HG02759 (cell line): ENCODE data around the gene KIF26B.

Experiments
- ATAC-seq: cut with Tn5 transposase; IDR thresholded peaks from one replicate; pipeline ENCODE4 v1.9.1; 2021; ENCODE audit warnings: mild to moderate bottlenecking, moderate library complexity; ENCODE audit not compliant: unreplicated experiment

The KIF26B gene

DNA sequence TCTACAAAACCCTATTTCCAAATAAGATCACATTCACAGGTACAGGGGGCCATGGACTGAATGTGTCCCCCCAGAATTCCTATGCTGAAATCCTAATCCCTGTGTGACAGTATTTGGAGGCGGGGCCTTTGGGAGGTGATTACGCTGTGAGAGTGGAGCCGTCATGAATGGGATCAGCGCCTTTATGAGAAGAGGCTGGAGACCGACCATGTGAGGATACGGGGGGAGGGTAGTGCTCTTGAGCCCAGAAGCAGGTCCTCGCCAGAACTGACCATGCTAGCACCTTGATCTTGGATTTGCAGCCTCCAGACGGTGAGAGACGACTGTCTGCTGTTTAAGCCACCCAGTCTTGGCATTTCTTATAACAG, 23.8 kb upstream of the KIF26B start:
- ATAC-seq, result no peak

DNA sequence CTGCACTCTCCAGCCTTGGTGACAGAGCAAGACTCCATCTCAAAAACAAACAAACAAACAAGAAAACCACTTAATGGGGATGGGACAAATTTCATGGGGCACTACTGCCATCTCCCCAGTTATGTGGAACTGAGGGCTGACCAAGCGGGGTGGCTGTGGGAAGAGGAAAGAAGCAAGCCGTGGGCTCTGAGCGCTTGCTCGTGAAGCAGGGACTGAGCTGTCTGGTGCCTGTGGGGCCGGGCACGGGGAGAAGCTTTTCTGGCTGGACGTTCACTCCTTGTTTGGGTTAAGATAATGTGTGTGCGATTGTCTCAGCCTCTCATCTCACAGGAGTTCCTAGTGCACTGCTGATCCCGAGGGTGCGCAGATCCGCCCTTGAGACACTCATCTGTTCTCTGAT, 22.0 kb upstream of the KIF26B start:
- no peak for ATAC-seq

- ATAC-seq, result no peak
Measured at GRCh38 chr1:245133995-245134715, 20.6 kb upstream of the KIF26B start.

GRCh38 chr1:245142171-245142798, 12.5 kb upstream of the KIF26B start:
- no peak for ATAC-seq

- no peak for ATAC-seq
Measured at GRCh38 chr1:245142976-245143375, 11.8 kb upstream of the KIF26B start.

GRCh38 chr1:245143849-245144248, 10.9 kb upstream of the KIF26B start:
- no peak for ATAC-seq

DNA sequence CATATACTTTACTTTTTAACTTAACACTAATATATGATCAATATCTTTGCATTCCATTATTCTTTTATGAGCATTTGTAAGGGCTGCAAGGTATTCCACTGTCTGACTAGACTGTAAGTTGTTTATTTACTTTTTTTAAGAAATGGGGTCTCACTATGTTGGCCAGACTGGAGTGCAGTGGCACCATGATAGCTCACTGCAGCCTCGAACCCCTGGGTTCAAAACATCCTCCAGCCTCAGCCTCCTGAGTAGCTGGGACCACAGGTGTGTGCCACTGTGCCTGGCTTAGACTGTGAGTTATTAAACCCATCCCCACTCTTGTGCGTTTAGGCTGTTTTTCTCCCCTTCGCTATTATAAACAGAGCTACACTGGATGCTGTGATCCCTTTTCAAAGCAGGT, 6.7 kb upstream of the KIF26B start:
- ATAC-seq, result no peak

GRCh38 chr1:245148861-245149260, 5.9 kb upstream of the KIF26B start:
- ATAC-seq, result no peak

GRCh38 chr1:245153081-245153551, 1.7 kb upstream of the KIF26B start:
- ATAC-seq, result peak; percentile 25

DNA sequence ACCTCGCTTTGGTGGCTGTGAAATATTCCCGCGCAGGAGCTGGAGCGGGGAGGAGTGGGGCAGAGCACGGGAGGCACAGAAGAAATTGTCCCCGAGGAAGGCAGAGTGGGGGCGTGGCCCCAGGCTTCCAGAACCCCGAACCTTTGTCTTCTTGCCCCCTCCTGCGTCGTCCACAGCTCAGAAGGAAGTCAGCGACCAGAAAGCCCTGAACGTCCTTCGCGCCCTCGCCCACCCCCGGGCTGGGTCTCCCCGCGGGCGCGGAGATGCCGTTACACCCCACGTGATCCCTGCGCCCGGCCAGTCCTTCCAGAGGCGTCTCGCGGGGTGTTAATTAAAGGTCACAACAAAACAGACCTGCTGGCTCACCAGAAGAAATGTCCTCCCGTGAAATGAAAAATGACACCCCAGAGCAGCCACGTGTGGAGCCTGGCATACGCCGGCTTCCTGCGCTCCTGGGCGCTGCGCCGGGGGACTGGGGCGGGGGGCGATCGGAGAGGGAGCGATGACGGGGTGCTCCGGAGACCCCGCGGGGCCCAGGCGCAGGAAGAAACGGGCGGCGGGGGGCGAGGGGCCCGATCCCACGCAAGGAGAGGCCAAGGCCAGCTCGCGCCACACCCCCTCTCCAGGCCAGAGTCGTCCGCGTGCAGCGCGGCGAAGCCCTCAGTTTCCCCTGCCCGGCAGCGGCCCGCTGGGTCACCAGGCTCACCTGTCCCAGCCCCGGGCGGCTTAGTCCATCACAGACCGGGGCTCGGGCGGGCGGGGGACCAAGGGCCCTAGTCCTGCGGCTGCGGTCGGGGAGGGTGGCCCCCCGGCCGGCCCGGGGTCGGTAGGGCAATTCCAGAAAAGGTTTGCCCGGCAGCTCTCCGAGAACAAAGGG, 995 bp upstream of the KIF26B start:
- ATAC-seq, result no peak

GRCh38 chr1:245155272-245156040, 671 bp downstream of the KIF26B start:
- no peak for ATAC-seq

DNA sequence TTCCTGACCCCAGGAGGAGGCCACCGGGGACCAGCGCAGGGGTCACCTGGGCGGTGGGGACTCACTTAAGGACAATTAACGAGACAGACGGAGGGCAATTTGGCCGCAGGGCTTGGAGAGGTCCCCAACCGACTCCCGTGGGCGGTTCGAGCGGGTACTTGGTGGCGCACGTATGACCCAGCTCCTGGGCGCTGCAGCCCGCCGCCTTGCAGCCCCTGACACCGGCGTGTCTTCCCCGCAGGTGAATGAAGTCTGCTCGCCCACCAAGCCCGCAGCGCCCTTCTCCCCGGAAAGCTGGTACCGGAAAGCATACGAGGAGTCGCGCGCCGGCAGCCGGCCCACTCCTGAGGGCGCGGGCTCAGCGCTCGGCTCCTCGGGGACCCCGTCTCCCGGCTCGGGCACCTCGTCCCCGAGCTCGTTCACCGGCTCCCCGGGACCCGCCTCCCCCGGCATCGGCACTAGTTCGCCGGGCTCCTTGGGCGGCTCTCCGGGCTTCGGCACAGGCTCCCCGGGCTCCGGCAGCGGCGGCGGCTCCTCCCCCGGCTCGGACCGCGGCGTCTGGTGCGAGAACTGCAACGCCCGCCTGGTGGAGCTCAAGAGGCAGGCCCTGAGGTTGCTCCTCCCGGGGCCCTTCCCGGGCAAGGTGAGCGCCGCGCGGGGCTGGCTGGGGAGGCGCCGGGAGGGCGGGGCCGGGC, 1.4 kb downstream of the KIF26B start:
- peak; percentile 93 for ATAC-seq

DNA sequence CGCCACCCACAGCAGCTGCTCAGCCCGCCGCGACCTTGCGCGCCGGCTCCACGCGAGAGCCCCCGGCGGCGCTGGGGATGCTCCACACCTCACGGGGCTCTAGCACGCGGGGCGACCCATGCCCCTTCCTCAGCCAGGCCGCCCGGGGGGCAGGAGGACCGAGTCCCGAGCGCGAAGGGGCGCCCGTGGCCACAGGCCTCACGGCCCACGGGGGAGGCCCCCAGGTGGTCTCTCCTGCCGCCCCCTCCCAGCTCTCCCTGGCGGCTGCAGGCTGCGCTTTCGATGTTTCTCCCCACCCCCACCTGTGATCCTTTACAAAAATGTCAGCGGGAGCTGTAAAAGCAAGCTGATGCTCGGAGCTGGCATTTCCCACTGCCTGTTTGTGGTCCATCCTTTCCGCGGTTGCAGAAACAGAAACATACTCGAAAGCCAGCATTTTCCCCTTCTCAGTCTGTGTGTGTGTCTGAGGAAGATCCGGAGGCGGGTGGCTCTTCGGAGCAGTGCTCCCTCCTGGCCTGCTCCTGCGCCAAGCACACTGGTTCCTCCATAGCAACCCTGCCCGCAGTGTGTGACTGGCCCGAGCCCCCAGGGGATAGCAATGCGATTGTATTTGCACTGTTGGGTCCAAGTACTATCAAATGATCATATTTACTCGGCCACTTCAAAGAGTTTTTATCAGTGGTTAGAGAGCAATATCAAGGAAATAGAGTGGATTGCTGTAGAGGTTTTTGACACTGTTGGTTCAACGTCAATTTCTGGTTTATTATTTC, 2.1 kb downstream of the KIF26B start:
- no peak for ATAC-seq

DNA sequence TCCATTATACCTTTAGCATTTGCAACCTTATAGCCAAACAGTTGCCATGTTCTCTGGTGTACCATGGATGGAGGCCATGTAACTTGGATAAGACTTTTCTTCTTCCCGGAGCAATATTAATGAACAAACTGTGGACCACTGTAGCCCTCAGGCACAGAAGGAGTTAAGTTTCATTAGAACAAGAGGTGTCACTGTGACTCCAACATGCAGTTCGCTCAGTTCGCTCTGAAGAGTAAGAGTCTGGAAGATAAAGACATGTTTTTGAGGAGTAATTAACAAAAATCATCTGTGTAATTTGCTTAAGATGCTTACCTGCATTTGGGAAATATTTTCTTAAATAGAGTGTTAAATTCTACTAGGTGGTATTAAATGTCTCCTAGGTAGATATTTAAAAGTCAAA, 4.1 kb downstream of the KIF26B start:
- ATAC-seq, result no peak

DNA sequence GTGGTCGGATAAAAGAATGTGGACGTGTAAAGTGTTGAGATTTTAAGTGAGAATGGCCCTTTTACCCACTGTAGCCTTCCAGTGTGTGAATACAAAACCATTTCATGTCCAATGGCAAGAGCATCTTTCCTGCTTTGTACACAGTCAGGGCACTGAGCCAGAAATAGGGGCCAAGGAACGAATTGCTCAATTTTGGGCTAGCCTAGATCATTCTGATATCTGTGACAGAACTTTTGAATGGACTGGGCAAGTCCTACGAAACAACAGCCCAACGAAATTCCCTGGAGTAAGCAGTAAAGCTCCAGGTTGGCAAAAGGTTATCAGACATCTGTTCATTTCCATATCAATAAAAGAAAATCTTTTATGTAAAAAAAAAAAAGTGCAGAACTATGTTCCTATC, 5.5 kb downstream of the KIF26B start:
- ATAC-seq, result no peak

- no peak for ATAC-seq
Measured at GRCh38 chr1:245160741-245161400, 6.1 kb downstream of the KIF26B start.

- no peak for ATAC-seq
Measured at GRCh38 chr1:245161866-245162265, 7.1 kb downstream of the KIF26B start.

DNA sequence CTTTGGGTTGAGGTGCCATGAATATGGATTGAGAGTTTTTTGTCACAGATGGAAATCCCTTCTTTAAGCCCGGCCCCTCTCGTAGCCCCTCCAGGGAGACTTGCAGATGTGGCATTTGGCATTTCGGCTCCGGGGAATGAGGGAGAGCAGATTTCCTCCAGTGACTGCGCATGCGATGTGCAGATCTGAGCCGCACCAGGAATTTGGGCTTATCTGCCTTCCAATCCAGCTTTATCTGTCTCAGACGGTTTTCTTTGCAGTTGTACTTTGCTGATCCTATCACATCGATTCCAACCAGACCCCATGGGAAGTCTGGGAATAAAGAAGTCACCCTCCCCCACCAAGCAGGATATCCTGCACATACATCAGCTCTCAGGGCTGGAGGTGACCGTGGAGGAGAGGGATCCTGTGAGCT, 11.7 kb downstream of the KIF26B start:
- ATAC-seq, result no peak

DNA sequence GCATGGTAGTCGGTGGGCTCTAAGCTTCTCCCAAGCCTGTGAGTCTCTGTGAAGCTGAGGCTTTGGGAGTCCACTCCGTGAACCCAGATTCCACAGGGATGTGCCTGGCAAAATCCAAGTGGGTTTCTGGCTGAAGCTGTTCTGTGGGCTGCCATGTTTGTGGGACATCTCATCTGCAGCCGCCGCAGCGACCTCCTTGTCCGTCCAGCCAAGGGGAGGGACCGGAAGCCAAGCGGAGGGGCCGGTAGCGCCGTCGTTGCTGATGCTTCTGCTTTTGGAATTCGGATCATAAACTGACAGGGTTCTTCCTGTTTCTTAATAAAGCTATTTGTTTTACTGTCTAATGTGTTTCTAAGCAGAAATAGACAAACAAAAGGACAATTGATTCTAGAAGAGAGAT, 13.3 kb downstream of the KIF26B start:
- ATAC-seq, result no peak
